Activated CD4-positive, alpha-beta T cell treated with anti-CD3 and anti-CD28 coated beads for 48 hours (primary cell): Measurements from ENCODE around the gene KLHL29.

Experiments
- DNase-seq: peaks from one replicate; pipeline ENCODE4 v3.0.0-alpha.2; 2020

The KLHL29 gene

DNA sequence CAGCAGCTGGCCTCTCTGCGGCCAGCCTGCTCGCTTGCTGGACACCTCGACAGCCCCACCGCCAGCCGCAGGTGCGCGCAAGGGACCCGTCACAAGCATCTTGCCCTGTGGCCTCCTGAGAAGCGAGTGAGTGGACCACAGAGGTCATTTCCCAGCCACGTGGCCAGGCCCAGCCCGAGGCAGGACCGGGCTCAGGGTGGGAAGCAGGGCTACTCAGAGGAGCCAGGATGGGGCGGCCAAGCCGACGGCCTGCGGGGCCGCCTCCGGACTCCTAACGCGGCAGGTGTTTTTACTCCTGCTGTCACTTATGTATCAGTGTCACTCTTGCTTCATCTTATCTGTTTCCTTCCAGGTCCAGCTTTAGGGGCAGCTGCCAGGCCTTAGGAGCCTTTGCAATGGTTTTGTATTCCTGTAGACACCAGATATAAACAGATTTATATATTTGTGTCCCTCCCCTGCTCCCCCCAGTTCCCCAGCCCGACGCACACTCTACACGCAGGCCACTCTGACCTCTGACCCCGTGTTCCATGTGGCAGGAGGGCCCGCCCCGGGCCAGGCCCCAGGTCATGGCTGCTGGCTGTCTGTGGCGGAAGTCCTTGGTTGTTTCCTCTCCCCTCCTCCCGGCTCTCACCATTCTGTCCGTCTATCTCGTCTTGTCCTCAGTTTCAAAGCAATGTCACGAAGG is 305.6 kb downstream of the KLHL29 start:
- DNase-seq = no peak

DNA sequence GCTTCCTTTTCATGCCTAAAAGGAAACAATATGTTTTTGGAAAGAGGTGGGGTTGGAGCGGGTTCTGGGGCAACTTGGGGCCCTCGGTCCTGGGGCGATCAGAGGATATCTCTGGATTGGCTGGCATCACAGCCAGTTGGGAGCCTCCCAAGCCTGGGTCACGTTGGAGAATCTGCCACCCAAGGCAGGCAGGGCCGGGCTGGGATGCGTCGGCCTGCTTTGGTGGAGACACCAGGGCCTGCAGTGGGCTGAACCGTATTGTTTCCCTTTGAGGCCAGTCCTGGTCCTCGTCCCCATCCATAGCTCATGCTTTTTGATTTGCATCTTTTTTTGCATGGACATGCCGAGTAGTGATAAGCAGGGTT is 306.1 kb downstream of the KLHL29 start:
- no peak for DNase-seq

DNA sequence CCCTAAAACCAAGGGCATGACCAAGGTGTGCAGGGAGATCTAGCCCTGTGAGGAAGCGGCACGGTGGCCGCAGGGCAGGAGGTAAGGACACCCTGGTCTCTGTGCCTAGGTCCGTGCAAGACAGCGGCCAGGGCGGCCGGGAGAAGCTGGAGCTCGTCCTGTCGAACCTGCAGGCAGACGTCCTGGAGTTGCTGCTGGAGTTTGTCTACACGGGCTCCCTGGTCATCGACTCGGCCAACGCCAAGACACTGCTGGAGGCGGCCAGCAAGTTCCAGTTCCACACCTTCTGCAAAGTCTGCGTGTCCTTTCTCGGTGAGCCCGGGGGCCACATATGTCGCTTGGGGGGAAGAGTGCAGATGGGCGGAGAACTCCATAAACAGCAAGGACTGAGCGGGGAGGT is 306.6 kb downstream of the KLHL29 start:
- DNase-seq = no peak

DNA sequence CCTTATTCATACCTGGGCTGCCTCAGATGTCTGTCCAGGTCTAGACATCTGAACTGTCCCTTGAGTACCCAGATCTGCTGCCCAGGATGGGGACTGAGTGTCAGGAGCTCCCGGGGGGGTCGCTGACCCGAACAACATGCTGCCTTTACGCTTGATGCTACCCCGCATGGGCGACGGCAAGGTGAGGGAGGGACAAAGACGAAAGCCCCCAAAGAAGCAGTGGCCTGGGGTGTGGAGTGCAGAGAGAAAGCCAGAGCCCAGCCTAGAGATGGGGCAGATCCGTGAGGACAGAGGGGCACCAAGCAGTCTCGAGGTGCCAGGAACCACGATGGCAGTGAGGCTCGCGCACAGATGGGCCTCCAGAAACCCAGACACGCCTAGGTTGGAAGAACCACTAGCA is 307.3 kb downstream of the KLHL29 start:
- DNase-seq = no peak

DNA sequence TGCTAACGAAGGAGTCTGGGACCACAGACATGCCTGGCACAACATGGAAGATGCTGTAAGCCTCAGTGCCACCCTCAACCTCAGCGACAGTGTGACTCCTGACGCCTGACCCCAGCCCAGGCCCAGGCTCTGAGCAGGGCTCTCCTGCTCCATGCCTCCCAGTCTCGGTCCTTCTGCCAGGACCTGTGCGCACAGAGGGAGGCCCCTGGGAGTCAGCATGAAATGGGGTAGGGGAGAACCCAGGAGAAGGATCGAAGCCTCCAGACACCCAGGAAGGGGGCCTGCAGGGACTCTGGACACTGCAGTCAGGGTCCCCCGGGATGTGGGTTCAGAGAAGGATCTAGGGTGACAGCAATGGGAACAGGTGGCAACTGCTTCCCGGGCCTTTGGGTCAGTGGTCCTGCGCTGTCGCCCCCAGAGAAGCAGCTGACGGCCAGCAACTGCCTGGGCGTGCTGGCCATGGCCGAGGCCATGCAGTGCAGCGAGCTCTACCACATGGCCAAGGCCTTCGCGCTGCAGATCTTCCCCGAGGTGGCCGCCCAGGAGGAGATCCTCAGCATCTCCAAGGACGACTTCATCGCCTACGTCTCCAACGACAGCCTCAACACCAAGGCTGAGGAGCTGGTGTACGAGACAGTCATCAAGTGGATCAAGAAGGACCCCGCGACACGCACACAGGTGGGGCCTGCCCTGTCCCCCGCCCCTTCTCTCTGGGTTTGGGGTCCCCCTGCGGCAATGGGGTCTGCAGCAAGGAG is 308.0 kb downstream of the KLHL29 start:
- DNase-seq = no peak

DNA sequence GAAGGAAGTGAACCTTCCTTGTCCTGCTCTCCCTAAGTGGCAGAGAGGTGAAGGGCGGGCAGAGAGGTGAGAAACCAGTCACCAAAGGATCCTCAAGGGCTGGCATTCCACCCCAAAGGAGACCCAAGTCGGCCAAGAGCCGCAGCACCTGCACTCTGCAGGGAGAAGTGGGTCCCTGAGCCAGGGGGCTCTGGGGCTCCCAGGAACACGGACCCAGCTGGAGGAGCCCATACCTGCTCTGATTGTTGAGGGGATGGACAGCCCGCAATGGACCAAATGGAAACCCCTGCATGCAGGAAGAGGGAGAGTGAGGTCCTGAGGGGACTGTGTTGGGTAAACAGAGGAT is 308.6 kb downstream of the KLHL29 start:
- DNase-seq = no peak

DNA sequence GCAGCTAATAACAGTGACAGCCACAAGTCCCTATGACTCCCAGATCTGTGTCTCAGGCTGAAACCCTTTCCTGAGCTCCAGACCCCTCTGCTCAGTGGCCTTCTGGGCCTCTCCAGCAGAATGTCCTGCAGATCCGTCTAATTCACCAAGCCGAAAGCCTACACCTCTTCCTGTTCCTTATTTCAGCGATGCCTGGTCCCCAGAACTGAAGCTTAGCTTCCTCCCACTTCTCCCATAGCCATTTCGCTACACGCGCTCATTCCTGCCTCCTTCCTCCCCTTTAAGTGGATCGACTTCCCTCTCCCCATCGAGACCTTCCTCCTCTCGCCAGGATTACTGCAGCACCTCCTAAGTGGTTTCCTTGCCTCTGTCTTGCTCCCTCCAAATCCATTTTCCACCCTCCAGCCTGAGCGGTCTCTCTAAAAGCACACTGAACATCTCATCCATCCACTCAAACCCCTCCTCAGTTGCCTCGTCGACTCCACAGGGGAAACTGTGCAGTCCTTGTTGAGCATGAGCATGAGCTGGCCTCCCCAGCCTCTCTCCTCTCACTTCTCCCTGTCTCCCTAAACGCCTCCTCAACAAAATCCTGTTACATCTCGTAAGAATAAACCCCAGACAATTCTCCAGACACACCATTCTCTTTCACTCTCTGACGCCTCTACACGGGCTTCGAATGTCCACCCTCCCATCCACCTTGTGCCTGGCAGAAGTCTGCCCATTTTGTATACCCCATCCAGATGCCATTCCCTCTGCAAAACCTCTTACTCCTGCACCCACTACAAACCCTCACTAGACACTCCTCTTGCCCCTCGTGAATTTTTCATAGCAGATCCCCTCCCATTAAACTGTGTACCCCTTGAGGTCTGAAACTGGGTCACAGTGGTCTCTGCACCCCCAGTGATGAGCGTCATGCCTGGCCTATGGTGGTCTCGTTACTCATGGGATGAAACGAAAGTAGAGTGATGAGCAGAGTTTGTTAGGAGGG is 309.4 kb downstream of the KLHL29 start:
- DNase-seq = no peak

DNA sequence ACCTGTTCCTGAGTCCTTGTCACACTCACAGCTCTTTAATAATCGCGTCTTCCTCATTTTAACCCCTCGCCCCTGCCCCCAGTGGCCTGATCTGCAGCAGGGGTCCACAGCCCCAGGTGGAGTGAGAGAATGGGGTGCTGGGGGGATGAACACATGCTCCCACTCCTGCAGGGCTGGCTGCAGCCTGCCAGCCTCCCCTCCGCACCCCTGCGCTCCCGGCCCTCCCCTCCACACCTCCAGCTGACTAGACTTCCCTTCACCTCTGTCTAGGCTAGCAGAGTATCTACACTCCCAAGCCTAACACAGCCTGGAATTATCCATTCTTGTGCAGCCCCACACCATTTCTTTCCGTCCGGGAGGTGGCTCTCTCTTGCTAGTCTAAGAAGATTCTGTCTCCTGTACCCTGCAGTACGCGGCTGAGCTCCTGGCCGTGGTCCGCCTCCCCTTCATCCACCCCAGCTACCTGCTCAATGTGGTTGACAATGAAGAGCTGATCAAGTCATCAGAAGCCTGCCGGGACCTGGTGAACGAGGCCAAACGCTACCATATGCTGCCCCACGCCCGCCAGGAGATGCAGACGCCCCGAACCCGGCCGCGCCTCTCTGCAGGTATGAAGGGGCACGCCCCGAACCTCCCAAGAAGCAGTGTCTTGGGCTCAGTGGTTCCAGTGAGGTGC is 310.4 kb downstream of the KLHL29 start:
- no peak for DNase-seq

DNA sequence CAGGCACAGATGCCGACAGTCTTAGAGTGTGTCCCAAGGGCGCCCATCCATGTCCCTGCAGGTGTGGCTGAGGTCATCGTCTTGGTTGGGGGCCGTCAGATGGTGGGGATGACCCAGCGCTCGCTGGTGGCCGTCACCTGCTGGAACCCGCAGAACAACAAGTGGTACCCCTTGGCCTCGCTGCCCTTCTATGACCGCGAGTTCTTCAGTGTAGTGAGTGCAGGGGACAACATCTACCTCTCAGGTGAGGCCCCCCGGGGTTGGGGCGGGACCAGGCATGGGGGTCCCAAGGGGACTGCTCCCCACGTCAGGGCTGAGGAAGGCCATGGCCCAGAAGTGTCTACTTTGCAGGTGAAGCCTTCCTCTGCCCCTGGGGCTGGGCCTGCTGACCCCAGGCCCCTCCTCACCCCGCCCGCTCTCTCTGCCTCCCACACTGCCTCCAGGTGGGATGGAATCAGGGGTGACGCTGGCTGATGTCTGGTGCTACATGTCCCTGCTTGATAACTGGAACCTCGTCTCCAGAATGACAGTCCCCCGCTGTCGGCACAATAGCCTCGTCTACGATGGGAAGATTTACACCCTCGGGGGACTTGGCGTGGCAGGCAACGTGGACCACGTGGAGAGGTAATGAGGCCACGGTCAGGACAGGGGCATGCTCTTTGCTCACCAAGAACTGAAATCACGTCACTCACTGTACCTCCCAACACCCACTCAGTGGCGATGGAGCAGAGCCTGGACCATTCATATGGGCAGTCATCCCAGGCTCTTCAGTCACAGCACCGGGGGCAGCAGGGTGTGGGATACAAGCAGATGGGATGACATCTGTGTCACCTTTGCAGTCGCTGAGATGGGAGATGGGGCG is 311.1 kb downstream of the KLHL29 start:
- no peak for DNase-seq

DNA sequence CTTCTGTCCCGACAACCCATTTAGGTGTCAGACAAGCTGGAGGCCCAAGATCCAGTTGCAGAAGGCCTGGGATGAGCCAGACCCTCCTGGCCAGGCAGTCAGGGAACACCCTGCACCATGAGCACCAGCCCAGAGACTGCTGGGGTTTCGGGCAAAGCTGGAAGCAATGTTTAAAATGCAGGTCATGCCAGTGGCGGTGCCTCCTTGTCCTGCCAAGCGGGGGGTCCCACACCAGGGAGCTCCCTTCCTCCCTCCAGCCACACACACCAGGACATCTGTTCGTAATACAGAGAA is 311.7 kb downstream of the KLHL29 start:
- no peak for DNase-seq

DNA sequence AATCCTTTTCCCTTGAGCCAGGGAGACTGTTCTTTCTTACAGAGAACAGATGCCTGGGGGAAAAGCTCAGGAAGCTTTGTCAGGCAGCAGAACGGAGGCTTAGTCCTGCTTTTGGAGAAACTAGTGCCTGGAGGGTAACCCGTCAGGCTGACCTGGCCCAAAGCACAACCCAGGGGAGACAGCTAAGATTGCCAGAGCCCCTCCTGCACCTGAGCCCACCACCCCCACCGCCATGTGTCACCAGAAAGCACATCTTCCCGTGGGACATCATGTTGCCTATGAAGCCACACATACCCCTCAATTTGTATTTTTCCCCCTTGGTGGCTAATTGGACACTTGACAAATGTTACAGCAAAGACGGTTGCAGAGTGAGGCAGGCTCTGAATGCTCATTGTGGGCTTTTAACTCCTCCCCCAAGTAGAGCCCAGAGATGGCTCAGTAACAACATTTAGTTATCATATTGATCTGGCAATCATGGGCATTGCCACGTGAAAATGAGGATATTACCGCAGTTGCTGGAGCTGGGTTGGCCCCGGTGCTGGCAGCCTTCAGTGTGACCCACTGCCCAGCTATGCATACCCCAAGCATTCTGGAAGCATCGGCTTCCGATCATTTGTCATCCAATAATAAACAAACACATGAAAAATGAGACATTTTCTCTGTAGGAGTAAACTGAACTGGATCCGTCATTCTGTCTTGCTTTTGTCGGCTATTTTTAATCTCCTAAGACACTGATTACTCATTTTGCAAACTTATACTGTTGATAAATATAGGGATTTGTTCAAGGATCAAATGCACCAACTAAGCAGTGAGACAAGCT is 312.5 kb downstream of the KLHL29 start:
- DNase-seq = no peak

DNA sequence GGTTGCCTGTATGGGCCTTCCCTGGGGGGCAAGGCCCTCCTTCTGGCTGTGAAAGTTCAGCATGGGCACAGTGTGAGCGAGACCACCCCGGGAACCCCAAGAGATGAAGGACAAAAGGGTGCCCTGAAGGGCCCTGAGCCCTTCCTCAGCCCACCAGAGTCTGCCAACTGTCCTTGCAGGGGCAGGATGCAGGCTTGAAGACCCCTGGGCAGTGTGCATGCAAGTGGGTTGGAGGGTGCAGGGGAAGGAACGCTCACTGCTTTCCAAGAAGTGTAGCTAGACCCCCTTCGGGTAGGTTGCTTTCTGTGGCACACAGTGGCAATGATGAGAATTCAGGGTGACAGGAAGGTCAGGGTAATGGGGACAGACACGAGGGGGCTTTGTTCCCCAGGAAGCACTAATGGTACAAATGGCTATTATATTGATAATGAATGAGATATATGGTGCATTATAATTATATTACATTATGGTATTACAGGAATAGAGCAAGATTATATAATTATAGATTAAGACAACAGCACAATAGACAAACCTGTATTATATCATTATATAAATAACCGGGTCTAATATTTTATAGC is 313.2 kb downstream of the KLHL29 start:
- no peak for DNase-seq

DNA sequence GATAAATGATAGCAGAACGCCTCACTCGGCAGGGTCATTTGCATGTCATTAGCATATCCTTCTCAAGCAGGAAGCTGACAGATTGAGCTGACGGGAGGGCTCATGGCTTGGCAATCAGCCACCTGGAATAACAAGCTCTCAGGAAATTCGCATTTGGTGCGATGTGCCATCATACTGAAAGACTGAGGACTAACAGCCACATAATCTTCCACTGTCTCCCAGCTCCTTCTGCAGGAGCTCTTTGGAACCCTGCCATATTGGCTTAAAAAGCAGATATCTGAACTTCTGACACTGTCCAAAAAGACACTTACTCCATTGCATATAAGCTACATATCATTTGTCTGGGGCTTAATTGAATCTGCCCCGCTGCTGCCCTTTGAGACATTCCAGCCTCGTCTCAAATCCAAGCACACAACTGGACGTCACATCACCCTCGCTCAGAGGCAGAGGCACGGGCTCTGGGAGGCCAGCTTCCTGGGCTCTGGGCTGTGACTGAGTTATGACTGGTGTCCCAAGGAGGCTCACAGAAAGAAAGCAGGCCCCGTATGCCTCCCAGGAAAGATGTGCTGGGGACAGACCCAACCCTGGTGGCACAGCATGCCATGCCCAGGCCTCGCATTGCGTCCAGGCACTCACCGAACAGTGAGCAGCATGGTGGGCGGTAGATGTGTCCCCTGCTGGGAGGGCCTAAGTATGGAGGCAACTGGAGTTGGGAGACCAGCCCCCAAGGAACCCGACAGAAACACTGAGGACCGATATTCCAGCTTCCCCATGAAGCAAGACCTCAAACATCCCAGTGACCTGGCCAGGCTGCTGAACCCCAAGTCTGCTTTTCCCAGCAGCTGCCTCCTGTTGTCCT is 314.0 kb downstream of the KLHL29 start:
- no peak for DNase-seq

DNA sequence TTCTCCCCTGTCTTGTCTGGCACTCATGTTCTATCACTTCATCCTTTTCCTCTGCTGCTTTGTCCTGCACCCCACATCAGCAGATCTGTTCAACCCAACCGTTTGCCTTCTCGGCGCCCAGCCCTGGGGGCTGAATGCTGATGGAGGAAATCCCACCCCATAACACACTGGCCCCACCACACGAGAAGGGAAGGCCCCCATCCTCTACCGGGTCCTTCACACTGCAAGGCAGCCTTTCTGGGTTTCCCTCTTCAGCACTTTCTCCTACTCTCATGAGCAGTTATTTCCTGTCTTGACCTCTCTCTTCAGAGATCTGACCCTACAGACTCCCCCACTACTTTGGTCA is 314.6 kb downstream of the KLHL29 start:
- DNase-seq = no peak

DNA sequence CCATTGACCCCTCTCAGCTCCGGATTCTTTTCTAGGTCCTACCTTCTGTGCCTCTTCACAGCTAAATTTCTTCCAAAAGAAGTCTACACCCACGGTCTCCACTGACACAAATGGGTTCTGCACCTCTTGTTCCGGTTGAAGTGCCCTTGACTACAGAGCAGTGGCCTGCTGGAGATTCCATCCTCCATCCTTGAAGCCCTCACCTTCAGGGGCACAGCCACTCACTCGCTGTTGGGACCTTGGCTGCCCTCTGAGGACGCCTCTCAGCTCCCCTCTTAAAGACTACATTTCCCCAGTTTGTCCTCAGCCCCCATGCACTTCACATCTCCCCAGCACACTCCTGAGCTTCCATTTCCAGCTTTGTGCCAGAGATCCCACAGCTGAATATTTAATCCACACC is 315.6 kb downstream of the KLHL29 start:
- DNase-seq = no peak

DNA sequence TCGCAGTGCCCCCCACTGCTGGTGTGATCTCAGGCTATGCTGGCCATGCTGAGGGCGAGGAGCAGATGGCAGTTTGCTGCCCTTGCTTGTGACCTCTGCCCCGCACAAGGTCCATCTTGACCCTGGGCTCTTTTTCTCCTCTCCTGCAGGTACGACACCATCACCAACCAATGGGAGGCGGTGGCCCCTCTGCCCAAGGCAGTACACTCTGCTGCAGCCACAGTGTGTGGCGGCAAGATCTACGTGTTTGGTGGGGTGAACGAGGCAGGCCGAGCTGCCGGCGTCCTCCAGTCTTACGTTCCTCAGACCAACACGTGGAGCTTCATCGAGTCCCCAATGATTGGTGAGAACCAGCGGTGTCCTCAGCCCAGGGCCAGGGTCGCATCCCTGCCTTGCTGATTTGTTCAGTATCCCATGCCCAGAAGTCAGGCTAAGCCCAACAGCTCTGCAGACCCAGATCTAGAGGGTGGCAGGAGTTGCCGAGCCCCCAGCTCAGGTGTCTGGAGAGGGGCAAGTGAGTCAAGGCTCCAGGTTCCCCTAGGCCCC is 318.1 kb downstream of the KLHL29 start:
- DNase-seq = no peak

DNA sequence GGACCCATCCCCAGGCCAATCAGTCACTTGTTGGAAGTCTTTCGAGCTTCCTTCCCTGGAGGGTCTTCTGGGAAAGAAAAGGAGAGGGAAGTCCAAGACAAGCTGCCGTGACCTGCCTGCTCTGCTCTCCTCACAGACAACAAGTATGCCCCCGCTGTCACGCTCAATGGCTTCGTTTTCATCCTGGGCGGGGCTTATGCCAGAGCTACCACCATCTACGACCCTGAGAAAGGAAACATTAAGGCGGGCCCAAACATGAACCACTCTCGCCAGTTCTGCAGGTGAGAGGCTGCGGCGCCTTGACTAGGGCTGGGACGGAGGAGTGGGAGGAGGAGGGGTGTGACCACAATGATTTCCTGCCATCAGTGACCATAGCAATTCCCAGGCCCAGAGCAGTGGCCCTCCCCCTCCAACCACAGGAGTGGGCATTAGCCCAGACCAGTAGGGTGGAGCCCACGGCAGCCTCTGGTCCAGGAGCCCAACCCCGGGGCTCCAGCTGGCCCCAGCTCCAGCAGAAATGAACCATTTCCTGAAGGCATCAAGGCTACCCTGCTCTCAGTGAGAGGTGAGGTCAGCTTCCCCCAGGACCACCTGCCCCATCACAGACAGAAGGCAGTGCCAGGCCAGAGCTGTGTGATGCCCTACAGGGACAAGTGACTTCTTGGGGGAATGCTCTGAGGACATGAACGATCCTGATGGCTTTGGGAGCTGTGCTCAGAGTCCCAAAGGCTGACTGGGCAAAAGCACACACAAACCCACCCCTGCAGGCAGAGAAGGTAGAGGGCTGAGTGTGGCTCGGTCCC is 318.8 kb downstream of the KLHL29 start:
- no peak for DNase-seq

DNA sequence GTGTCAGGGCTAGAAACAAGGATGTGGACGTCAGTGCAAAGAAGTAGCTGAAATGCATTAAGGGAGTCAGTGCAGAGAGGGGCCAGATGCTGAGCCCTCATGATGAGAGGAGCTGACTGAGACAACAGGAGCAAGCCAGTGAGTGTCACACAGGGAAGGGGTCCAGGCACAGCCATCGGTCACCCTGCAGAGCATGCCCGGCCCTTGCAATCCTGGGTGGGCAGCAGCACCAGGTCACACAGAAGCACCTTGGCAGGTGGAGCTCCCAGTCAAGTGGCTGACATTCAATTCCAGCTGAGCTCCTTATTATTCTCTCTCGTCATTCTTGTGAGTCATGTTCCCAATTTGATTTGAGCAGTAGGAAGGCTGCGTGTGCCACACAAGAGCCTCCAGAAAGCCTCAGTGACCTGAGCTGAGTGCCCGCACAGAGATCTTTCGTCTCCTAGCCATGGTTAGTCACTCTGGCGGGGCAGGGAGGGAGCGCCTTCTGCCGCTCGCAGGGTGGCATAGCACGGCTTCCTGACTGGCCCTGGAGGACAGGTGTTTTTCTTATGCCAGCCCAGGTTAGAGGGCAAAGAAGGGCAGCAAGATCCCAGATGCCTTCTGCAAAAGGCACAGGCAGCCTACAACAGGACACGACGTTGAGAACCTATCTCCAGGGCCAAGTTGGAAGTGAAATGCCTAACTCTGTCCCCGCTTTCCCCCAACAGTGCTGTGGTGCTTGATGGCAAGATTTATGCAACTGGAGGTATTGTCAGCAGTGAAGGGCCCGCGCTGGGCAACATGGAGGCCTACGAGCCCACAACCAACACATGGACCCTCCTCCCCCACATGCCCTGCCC is 321.0 kb downstream of the KLHL29 start:
- no peak for DNase-seq
